ENCODE measurements around the gene ANG.
"Not testable (repeated sequence)": the region's sequence is repeated elsewhere in the genome, so short reads cannot be mapped to it uniquely, and the experiment has no call there.

ANG gene

DNA sequence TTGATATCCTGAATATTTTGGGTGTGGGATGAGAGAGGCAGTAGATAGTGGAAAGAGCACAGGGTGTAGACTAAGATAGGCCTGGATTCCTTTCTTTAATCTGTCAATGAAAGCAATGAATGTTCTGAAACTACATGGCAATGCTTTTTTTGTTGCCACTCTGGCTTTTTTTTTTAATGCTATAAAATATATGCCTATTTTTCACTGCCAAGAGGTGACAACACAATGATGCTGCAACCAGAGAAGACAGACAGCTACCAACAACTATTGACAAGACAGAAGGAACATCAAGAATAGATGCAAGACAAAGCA is 9.4 kb downstream of the ANG start:
- no peak for DNase-seq (ENCODE audit: low read depth in 1 of 2, low spot score in 1 of 2)

DNA sequence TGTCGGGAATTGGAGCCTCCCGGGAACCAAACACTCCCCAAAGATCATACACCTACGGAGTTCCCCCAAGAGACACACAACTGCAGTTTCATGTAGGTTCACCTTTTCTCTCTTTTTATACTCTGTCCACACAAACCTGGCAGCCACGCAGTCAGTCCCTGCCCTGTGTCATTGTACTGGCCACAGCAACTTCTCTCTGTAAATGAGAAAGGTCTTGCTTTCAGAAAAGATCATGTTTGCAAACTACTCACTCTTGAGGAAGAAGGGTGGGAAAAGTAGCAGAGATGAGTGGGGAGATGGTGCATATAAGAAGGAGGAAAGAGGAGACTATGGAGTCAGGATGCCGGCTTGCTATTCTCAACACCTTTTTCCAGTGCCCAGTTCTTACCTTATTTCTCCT is 10.4 kb downstream of the ANG start:
- DNase-seq (ENCODE audit: low read depth in 1 of 2, low spot score in 1 of 2): no peak

DNA sequence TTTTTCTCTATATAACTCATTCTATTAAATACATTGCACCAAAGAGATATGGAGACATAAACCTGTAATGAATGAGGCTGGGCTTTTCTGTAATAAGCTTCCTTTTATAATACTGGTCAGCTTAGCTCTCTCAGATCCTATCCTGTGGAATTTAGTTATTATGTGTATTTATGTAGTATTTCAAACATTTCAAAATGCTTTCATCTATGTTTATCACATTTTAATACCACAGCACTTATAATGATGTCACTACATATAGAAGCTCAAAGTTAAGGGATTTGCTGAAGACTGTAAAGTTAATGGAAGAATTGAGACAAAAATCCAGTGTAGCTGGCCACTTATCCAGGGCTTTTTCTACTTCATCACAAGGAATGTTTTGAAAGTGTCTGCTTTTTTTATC is 11.4 kb downstream of the ANG start:
- no peak for DNase-seq (ENCODE audit: low read depth in 1 of 2, low spot score in 1 of 2)

DNA sequence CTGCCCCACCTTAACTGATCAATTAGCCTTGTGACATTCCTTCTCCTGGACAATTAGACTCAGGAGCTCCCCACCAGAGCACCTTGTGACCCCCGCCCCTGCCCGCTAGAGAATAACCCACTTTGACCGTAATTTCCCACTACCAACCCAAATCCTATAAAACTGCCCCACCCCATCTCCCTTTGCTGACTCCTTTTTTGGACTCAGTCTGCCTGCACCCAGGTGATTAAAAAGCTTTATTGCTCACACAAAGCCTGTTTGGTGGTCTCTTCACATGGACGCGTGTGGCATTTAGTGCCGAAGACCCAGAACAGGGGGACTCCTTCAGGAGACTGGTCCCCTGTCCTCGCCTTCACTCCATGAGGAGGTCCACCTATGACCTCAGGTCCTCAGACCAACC is 12.4 kb downstream of the ANG start:
- DNase-seq (ENCODE audit: low read depth in 1 of 2, low spot score in 1 of 2): not testable (repeated sequence)

DNA sequence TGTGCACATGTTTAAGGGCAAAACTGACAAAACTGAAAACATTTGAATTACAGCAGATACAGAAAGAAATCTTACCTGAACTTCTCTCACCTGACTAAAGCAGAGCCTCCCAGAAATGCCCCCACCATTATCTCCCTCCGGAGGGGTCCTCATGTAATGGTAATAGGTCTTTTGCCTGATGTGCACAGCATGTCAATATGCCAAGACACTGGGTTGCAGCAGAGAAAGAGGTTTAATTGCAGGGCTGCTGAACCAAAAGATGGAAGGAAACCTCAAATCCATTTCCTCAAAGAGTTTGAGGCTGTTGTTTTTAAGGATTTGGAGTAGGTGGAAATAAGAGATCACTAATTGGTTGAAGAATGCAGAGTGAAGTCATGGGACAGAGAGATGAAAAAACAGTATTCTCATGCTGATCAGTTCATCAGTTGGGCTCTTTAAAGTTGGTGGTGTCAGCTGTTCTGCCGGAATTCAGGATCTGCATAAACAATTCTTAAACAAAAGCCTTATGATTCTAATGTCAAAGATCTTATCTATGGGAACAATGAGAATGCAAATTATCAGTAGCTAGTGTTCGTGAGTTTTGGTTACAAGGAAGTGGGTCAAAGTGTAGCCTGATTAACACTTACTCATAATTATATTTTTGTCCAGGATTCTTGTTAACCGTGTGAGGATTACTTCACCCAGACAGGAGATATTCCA is 18.2 kb downstream of the ANG start:
- no peak for DNase-seq (ENCODE audit: low read depth in 1 of 2, low spot score in 1 of 2)

DNA sequence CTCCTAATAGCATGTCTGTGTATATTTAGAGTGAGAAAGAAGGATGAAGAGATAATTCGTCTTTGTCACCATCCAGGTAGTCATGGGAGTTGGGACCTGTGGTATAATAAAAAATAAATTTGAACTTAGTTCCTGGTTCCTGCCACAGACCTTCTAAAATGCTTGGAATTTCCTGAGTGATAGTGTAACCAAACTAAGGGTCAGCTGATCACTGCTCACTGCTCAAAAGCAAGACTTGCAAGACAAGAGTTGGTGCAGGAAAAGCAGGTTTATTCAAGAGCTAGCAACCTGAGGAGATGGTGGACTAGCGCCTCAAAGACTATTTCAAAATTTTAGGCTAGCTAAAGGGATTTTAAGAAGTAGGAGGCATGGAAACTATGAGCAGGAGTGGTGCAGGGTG is 19.1 kb downstream of the ANG start:
- no peak for DNase-seq (ENCODE audit: low read depth in 1 of 2, low spot score in 1 of 2)

DNA sequence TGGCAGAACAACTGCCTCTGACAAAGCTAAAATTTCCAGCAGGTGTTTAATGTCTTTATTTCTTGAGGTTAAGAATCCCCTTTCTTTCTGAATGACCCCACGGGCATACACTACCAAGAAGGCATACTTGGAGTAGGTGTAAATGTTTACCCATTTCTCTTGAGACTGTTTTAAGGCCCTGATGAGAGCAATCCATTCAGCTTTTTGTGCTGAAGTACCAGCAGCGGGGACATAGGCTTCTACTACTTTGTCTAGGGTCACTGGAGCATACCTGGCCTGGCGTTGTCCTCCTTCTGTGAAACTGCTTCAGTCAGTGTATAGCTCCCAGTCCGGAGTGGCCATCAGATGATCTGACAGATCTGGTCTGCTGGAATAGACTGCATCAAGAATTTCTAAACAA is 22.7 kb downstream of the ANG start:
- no peak for DNase-seq (ENCODE audit: low read depth in 1 of 2, low spot score in 1 of 2)

DNA sequence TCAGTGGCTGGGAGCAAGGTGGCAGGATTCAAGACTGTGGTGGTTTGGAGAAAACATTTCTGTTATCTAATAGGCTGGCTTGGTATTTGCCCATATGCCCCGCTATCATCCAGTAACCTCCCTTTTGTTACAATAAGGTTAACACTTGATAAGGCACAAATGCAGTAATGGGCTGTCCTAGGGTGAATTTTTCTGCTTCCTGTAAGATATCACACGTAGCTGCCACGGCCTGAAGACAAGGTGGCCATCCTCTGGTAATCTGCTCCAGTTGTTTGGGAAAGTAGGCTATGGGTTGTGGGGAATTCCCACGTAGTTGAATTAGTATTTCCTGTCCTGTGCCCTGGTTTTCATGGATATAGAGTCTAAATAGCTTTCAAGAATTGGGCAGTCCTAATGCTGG is 23.1 kb downstream of the ANG start:
- no peak for DNase-seq (ENCODE audit: low read depth in 1 of 2, low spot score in 1 of 2)

DNA sequence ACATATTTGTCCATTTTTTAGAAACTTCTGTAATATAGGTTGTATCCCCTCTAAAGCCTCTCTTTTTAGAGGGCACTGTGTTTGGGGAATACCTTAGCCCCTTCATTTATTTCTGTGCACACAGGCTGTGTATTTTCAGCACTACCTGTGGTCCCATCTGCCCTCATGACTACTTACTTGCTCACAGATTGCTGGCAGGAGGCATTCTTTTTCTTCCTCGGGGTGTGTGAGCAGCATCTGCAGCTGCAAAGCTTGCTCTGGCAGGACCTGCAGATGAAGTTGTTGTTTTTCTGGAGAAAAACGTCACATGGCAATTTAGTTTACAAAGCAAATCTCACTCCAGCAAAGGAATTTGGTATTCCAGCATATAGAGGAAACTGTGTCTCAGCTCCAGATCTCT is 24.3 kb downstream of the ANG start:
- DNase-seq (ENCODE audit: low read depth in 1 of 2, low spot score in 1 of 2): no peak

DNA sequence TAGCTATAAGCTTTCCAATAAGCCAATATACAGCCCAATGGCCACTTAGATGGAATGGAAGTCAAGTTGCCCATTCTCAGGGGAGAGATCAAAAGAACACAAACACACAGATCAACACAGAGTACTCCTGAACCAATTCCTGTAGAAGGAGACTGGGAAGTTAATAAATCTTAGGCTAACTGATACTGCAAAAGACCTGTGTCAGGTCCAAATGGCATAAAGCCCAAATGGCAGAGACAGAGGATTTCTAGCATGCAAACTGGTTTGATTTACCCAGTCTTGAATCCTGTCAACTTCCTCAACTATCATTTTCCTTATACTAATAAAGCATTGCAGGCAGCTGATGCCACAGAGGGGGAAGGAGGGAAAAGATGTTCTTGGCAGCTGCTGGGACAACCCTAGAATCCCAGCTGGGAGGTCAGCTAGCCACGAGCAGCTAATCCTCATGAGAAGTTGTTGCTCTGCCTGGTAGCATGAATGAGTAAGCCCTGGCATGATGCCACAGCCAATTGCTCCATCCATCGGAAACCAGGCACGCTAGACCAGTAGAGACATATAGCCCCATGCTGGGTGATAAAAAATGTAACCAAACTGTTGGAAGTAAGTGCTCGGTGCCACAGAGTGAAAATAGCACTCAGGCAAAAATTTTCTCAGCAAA is 26.2 kb downstream of the ANG start:
- DNase-seq (ENCODE audit: low read depth in 1 of 2, low spot score in 1 of 2): no peak

DNA sequence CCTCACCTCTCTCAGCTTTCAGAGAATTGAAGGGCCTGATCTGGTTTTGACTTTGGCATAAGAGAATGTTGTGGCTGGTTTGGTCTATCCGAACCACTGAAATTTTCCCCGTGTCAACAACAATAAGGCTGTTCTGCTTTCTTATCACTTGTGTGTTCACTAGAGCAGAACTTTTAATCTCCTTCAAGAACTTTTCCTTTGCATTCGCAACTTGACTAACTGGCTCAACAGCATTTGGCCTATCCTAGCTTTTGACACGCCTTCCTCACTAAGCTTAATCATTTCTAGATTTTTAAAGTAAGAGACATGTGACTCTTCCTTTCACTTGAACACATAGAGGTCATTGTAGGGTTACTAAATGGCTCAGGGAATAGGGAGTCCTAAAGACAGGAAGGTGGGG is 31.2 kb downstream of the ANG start:
- DNase-seq (ENCODE audit: low read depth in 1 of 2, low spot score in 1 of 2): no peak

DNA sequence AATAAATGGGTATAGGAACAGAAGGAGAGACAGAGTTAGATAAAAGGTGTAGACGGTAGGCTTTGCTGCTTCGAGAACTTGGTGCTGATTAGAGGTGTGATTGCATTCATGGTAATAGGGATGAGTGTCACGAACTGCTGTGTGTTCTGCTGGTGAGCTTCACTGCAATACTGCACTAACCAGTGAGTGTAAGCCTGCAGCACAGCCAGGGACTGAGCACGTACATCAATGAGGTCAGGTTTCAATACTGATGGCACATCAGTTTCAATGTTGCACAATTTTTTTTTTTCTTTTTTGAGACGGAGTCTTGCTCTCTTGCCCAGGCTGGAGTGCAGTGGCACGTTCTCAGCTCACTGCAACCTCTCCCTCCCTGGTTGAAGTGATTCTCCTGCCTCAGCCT is 32.2 kb downstream of the ANG start:
- DNase-seq (ENCODE audit: low read depth in 1 of 2, low spot score in 1 of 2): no peak

DNA sequence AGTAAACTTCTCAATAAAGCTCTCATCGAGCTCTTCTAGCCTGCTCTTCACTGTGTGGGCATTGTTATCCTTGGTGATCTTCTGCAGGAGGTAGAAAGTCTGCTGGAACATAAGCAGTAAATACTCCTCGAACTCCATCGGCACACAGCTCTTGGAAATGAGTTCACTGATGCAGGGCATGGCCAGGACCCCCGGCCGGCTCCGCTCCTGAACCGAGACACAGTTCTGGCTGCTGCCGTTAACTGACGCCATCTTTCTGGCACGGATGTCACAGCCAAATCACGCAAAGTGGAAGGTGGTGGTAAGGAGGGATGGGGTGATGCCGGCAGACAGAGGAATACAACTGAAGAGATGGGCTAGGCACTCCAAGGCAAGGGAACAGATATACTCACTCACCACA is 33.5 kb downstream of the ANG start:
- no peak for DNase-seq (ENCODE audit: low read depth in 1 of 2, low spot score in 1 of 2)

DNA sequence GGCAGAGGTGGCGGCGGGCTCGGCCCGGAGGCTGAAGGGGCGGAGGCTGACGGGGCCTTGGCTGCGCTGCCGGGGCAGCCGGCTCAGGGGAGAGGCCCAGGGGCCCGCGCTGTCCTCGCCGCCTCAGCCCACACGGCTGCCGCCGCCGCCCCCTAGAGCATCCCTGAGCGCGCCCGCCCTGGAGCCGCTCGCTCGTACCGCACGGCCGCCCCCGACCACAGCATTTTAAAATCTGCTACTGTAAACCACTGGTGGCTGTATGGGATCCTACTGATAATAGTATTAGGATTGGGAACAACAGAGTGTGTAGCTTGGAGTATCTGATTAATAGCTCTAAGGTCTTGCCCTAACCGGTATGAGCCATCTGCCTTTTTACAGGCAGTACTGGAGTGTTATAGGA is 34.9 kb downstream of the ANG start:
- DNase-seq (ENCODE audit: low read depth in 1 of 2, low spot score in 1 of 2): no peak

DNA sequence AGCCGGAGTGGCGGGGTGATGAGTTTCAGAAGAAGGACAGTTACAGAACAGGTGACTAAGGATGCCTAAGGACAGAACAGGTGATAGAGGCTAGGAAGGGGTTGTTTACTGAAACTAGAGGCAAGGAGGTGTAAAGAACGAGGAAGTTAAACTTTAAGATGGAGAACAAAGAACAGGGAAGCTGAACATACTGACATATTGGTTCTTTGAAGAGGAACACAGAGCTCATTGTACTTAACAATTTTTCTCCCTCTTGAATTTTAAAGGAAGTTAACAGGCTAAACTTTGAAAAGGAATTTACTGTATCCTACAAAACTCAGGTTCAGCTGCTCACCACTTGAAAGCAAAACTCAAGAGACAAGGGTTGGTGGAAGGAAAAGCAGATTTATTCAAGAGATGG is 37.6 kb downstream of the ANG start:
- DNase-seq (ENCODE audit: low read depth in 1 of 2, low spot score in 1 of 2): not testable (repeated sequence)

DNA sequence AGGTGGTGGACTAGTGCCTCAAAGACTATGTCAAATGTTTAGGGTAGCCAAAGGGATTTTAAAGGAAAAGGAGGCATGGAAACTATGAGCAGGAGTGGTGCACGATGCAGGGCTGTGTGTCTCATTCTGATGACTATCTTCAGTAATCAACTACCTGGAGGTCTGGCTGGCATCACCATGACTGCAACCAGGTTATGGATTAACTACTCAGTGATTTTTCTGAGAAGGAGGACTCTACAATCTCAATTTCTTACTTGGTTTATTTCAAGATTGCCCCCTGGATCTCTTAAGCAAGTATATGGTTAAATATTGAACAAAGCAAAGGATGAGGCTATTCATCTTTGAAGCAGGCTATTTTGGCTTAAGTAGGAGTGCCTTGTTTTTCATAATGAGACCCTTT is 38.0 kb downstream of the ANG start:
- no peak for DNase-seq (ENCODE audit: low read depth in 1 of 2, low spot score in 1 of 2)

DNA sequence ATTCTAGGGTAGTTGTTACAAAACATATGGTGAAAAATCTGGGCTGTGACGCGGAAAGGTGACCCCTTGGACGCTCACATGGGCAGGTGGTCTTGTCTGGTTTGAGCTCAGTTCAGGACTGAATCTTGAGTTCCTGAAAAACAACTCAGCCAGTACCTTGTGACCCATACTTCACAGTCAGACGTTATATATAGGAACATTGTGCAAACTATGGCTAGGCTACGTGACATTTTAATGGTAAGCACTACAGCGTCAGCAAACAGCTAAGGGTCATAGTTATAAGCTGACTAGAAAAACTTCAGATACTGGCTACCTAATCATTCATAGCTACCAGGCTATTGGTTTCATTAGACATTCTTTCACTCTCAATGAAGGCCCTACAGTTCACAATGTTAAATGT is 42.3 kb downstream of the ANG start:
- DNase-seq (ENCODE audit: low read depth in 1 of 2, low spot score in 1 of 2): no peak

DNA sequence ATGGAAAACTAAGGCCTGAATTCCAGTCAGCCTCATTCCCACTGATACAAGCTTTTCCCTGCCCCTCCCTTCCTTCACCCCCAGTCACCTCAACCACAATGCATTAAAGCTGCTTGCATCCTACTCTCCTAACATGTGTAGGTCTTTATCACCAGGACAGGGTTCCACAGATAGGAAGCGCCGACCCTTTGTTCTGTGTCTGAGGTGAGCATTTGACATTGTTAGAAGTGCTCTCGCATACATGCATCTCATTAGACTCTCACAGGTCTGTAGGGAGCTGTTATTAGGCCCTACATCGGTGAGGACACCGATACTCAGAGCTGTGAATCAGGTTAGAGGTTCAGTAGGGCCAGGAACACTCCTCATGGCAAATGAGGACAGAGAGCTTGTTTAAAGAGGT is 43.9 kb downstream of the ANG start:
- no peak for DNase-seq (ENCODE audit: low read depth in 1 of 2, low spot score in 1 of 2)

DNA sequence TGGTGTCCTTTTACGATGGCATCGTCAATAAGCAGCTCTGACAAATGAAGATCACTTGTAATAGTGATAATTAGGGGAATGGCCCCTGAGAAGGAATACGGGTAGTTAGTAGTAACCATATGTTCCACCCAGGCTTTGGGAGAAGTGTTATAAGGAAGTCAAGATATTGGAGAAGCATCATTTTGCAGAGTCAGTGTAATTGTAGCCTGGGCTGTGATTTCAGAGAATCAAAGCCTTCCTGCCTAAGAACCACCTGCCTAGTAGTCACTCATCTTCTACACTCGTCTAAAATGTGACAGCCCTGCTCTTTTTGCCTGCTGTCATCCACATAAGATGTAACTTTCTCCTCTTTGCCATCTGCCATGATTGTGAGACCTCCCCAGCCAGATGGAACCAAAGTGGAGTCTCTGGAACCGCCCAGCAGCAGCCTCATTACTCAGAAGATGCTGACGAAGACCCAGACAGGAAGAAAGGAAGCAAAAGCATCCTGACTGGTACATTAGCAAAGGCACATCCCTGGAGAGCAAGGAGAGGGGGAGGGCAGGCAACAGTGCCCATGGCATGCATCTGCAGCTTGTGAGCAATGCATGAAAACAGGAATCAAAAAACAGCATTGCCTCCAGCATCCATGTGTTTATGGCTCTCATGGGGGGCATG is 44.5 kb downstream of the ANG start:
- no peak for DNase-seq (ENCODE audit: low read depth in 1 of 2, low spot score in 1 of 2)

DNA sequence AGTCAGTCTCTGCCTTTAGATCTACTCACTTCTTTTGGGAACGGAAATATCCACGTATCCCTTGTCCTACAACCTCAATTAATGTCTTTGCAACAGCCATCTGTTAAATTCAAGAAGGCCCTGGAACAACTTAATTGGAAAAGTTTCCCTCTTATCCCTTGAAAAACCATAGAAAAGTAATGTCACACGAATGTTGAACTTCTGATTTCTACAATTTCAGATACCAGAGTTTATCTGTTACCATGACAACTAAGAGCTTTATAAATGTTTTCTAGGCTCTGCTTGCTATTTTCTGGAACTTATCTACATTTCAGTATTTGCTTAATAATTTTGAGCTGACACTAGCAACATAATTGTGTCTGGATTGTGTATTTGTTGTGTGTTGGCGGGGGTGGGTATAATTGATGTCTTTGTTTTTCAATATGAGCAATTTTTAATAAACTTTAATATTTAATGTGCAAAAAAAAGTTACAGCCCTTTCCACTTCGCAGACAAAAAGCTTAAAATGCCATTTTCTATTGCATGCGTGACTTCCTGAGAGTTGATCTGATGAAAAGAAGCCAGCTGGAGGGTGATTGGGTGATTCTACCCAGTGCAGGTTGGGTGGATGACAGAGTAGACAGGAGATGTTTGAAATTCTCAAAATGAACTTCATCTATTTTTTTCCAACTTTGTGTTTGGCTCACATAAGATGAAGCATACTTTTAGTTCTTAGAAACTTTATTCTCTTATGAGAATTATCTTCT is 45.3 kb downstream of the ANG start:
- no peak for DNase-seq (ENCODE audit: low read depth in 1 of 2, low spot score in 1 of 2)

DNA sequence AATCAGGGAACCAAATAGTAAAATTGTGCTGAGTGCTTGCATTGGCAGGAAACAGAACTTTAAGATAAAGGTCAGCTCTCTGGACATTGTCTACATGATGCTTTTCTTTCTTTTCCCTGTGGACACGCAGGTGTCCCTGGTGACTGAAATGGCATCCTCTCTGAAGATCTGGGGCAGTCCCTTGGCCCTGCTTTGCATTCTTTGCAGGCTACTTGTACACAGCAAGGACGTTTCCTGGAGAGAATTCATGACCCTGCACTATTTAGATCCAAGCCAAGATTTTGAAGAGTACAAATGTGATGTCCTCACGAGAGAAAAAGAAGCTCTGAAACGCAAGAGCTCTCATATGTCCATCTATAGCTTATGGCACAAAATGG is 45.9 kb downstream of the ANG start:
- DNase-seq (ENCODE audit: low read depth in 1 of 2, low spot score in 1 of 2): no peak

DNA sequence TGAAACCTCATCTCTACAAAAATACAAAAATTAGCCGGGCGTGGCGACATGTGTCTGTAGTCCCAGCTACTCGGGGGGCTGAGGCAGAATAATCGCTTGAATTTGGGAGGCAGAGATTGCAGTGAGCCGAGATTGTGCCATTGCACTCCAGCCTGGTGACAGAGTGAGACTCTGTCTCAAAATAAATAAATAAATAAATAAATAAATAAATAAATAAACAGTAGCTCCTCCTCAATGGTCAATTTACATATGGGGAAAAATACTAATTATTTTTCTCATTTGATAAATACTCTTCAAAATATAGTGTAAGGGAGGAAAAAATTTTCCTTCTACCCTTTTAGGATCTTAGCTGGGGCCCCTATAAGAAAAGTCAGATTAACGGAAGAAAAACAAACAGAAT is 49.7 kb downstream of the ANG start:
- not testable (repeated sequence) for DNase-seq (ENCODE audit: low read depth in 1 of 2, low spot score in 1 of 2)

Data from activated T-helper 1 cell treated with anti-CD3 and anti-CD28 coated beads, Interleukin-2, amount 50 U/mL, for 16 hours (primary cell).